EH (cell line): ENCODE measurements around the gene MICAL2.
A peak's percentile ranks its signal among the peaks of the same experiment; 100 is the strongest.
"Not testable (repeated sequence)": the region's sequence is repeated elsewhere in the genome, so short reads cannot be mapped to it uniquely, and the experiment has no call there.

Experiments
- DNase-seq: peaks from one replicate; pipeline ENCODE4 v3.0.0-alpha.2; 2015; ENCODE audit warnings: low read depth

MICAL2 gene

DNA sequence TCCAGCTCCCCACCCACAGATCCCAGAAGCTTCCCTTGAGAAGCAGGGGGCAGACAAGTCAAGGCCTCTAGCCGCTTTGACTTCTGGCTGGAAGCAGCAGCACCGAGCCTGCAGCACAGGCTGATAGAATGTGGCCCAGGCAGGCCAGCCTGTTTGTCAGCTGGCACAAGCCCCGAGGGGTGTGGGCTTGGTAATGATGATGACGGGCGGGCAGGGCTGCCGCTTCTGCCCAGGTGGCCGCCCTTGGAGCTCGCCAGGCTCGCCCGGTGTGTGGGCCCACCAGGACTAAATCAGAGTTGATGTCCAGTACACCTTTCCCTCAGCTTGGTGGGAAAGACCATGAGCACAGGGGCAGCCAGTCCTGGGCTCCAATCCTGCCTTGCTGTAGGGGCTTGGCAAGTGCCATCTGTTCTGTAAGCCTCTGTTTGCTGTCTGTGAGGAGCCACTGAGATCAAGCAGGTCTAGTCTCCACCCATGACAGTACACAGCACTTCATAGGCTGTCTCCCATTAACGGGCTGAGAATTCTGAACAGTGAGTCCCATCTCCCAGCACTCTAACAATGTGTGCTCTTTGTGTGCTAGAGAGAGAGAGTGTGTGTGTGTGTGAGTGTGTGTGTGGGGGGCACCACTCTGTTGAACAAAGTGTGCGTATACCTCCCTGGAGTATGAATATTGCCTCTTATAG is 26.8 kb downstream of the MICAL2 start:
- DNase-seq, result no peak

DNA sequence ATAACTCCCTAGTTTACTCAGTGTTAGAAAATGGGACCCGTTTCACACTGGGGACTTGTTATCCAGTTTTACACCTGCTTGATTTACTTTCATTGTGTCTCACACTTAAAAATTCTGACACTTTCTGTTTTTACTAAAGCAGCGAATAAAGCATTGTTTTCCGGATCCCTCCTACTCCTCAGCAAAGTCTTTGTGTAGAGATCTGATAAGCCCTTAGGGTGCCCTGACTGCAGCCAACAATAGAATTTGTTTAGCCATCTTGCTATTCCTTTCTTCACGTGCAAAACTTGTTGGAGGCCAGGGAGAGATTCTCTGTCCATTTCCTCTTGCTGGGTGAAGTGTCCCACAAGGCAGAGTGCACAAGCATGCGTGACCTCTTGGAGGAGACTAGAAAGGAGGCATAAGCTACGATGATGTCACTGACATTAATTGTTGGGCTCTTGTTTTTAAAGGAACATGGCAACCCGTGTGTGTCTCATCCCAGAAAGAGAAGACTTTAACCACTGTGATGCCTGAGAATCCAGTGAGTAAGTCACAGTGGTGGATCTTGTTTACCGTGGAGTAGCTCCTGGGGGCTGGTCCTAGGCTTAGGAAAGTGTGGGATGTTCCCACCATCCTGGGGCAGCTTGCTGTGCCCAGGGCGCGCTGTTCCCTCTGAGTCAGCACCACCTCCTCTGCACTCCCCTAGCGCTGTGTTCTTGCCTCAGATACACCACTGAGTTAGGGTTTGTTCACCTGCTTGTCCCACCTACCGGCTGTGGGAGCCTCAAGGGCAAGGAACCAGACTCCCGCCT is 27.7 kb downstream of the MICAL2 start:
- peak; percentile 98 for DNase-seq

DNA sequence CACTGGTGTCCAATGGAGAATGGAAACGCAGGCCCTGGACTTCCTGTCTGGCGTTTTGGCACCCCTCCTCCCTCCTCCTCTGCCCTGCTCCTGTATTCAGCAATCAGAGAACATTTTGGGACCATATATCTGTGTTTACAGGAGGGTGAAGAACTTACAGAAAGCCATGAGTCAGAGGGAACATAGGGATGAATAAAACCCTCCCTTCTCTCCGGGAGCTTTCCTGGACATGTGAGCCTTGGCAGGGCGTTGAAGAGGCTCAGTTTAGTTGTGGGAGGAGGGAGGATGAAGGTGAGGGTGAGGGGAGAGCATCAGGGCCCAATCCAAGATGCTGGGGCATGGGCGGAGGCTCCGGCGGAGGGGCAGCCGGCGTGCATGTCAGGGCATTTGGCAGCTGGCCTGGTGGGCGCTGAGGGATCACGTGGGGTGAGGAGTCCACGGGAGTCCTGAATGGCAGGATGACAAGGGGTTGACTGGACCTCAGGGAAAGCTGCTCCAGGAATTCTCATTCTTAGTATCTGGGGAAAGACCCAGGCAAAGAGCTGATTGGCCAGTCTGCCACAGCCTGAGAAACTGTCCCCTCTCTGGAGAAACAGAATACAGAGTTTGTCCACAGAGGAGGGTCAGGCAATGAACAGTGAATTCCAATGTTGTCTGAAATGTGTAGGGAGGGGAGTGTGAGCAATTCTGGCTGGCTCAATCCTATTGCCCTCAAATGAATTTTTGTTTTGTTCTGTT is 28.9 kb downstream of the MICAL2 start:
- peak; percentile 81 for DNase-seq

DNA sequence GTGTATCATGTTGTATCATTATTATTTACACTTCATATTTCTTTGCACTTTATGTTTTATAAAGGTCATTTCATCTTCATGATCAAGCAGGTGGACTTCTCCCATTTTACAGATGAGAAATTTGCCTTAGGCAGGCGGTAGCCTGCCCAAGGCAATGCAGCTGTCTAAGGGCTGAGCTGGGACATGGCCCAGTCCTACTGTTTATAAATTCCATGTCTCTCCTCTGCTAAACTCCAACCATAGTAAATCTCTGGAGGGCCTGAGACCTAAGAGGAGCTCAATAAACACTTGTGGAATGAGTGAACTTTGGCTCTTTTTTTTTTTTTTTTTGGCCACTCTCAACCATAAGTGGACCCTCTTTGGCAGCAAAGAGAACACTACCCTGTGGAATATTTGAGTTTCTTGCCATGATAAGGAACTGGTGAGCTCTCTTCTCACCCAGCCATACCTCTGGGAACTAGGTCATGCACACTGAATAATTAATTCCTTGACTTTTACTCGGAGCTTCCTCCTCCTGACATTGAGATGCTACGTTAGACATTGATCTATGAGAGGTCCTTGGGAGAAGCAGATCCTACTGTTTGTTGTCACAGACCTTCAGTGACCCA is 29.9 kb downstream of the MICAL2 start:
- peak; percentile 59 for DNase-seq

DNA sequence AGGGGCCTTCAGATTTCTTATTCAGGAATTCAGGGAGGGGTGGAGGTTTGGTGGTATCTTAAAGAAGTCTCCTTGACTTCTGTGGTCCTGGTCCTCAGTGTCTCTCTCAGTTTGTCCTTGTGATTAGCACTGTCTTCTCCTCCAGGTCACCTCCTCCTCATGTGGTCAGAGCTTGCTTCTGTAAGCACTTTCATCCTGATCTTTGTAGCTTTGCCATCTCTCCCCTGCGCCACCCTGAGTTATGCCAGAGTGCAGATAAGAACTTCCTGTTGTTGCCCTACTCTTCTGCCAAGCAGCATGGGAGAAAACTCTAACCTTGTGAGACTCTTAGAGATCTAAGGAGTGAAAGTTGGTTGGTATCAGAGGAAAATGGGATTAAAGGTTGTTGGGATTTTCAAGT is 30.9 kb downstream of the MICAL2 start:
- DNase-seq, result no peak

DNA sequence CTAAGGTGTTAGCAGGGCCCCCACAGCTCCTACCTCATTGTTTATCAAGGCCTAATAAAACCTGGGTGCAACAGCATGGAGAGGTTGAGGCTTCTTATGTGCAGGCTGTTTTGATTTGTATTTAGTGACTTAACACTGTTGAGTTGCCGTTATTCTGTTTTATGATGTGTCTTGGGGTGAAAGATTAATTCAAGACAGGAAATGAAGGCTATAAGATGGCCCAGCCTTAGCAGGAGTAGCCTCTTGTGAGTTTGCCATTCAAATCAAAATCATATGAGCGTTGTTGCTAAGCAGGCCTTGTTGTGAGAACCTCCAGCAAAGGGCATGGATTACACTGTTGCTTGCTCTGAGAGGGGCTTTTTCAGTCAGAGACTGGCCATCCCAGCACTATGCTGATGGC is 31.8 kb downstream of the MICAL2 start:
- no peak for DNase-seq

DNA sequence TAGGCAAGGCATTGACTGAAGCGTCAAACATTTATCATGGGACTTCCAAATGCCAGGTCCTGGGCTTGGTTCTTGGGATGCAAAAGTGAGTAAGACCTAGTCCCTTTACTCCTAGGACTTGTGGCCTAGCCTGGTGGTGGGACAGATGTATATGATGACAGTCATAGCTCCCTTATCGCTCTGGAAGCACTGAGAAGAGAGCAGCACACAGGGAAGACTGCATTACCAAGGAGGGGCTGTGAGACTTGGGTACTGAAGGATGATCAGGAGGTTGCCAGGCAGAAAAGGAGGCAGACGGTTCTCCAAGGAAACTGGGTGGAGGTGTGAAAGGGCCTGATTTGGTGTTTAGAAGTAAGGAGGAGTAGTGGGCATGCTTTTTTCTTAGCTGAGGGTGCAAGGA is 32.5 kb downstream of the MICAL2 start:
- DNase-seq, result no peak

DNA sequence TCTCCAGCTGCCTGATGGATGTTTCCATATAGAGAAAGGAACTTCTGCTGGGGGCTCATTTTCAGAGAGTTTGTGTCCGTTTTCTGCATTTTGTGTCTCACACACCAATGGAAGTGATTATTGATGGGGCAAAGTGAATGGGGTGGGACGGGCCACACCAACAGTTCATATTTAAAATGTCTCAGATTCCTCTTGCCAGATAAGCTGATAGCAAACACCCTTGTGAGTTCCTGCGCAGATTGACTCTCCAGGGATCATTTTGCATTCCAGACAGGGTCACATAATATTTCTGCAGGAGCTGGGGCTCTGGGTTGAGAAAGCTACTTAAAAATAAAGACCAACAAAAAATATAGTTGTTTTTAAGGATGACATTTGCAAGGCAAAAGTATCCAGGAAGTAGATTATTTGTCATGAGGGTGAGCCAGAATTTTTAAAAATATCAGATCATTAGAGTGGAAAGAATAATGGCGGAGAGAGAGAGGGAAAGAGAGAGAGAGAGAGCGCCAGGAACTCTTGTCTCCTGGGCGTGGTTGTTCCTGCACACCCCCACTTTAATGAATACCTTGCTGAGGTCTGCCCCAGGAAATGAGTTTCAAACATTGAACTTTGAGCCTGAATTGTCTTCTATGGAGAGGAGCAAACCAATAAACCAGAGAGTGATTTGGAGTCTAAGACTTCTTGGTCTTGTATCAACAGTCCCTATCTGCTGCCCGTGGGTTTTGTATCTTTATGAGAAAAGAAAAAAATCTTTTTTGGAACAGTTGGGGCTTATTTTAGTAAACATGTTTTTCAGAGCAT is 33.3 kb downstream of the MICAL2 start:
- DNase-seq, result no peak

DNA sequence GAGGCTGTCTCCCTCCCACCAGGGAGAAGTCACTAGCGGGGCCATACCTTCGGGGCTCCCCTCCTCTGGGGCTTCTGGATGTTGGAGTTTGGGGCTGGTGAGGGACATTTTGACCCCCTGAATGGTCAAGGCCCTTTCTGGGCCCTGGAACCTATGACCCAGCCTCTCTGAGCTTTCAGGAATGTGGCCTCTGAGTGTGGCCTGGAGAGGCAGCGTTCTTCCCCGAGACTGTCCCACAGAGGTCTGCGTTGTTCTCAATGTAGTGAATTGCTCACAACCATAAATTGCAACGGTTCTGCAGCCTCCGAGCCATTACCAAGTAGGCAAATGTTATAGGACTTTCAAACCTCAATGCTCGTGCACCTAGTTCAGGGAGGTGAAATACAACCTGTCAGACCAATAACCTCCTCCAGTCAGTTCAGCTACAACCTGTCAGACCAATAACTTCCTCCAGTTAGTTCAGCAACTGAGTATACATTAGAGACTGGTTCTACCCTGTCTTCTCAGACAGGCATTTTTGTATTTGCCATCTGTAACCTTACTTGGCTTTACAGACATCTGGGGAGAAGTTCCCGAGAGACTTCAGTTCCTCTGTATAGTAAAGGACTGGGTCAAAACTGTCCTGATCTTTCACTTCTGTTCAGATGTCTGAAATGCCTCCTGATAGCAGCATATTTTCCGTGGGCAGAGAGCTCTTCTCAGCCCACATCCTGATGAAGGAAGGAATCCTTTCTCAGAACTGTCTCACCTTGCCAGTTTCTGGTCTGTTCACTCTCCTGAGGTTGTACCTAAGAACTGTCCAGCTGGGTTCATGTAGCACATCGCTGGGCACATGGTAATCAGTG is 34.2 kb downstream of the MICAL2 start:
- no peak for DNase-seq

DNA sequence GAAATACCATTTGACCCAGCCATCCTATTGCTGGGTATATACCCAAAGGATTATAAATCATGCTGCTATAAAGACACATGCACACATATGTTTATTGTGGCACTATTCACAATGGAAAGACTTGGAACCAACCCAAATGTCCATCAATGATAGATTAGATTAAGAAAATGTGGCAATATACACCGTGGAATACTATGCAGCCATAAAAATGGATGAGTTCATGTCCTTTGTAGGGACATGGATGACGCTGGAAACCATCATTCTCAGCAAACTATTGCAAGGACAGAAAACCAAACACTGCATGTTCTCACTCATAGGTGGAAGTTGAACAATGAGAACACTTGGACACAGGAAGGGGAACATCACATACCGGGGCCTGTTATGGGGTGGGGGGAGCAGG is 36.3 kb downstream of the MICAL2 start:
- not testable (repeated sequence) for DNase-seq

DNA sequence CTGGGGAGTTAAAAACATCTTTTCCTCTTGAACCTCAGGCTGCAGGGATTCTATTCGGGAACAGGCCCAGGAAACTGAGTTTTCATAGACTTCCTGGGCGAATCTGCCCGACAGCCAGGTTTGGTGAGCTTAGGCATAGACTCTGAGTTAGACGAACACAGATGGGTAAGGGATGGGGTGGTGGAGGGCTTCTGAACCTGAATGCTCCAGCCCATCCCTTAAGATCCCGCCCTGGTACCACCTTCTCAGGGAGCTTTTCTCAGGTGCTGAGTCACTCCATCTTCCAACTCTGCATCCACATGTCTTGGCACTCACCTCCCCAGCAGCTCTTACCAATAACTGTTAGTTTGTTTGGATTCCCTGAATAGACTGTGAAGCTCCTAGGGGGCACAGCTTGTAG is 37.4 kb downstream of the MICAL2 start:
- no peak for DNase-seq

DNA sequence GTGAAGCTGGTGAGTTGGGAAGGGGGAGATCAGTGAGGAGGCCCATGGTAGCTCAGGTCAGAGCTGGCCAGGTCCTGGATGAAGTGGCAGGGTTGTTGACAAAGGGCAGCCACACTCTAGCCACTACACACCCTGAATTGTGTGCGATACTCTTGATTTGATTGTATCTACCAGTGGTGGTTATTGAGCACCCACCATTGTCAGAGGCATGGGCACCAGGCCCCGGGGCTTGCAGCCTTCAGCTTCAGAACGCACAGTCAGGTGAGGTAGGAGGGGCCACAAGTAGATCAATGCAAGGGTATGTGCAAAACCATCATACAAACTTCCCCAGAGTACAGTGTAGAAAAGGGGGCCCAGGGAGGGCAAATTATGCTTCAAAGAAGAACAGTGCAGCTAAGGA is 38.1 kb downstream of the MICAL2 start:
- no peak for DNase-seq

DNA sequence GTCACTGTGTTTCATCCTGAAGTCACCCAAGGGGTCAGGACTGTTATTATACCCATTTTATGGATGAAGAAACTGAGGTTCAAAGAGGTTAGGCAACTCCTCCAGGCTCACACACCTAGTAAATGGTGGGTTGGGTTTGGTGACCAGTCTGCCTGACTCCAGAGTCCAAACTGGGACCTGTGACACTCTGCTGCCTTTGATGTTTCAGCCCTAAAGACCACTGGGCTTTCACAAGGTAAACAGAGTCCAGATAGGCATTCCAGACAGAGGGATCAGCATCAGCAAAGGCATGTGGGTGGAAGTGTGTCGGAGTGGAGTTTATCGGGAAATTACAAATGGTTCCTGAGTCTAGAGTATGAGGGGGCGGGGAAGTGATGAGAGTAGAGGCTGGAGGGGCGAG is 38.5 kb downstream of the MICAL2 start:
- DNase-seq, result no peak

DNA sequence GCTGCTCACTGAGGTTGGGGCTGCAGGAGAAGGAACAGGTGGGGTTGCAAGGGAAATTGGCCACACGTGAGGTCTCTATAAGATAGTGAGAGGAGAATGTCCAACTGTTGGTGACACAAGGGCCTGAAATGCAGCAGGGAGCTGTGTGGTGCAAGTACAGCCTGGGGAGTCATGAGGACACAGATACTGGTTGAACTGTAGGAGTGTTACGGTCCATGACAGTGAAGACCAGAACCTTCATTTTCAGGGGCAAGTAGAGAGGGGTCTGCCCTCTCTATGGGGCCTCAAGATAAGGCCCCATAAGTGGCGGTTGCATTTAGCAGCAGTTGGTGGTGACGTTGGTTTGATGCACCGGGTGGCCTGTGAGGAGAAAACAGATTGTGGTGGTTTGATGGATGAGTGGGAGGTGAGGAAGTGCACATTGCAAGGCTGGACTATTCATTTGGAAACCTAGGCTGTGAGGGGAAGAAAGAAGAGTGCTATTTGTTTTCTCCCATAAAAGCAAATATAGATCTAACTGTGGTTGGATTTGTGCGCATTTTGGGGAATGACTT is 39.4 kb downstream of the MICAL2 start:
- no peak for DNase-seq

DNA sequence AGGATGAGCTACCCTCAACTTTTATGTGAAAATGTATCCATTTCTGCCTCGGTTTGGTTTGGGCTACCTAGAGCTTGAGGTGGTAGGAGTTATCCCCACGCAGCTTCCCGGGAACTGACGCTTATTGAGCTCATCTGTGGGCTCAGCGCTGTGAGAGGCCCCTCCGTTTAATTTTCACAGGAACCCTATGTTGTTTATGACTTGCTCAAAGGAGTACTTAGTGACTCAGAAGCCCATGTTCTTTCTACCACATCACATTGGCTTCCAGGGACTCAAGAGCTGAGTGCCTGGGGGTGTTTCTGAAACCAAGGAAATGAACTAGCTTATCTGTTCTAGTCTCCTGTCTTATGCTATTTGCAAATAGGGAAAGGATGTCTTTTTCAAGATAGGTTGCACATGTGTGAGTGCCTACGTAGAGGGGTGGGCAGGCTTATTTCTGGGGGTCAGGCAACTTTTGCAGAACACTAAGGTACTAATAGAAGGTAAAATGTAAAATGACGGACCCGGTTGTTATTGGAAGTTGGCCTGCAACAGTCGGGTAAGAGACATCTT is 40.5 kb downstream of the MICAL2 start:
- peak; percentile 93 for DNase-seq

DNA sequence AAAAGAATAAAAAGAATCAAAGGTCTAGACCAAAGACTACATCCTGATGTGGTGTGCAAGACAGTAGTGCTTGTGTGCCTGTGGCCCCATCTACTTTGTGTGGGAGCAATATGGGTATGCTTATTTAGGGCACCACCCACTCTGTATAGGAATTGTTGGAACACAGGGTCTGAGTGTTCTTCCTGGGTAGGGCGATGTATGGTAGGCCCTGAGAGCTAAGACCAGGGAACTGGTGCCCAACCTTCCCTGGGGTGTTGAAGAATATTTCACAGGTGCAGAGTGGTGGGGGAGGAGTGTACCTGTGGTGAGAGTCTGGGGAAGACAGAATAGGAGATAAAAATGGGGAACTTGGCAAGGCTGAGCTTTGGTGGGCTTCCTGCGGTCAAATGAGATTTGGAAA is 41.9 kb downstream of the MICAL2 start:
- no peak for DNase-seq

DNA sequence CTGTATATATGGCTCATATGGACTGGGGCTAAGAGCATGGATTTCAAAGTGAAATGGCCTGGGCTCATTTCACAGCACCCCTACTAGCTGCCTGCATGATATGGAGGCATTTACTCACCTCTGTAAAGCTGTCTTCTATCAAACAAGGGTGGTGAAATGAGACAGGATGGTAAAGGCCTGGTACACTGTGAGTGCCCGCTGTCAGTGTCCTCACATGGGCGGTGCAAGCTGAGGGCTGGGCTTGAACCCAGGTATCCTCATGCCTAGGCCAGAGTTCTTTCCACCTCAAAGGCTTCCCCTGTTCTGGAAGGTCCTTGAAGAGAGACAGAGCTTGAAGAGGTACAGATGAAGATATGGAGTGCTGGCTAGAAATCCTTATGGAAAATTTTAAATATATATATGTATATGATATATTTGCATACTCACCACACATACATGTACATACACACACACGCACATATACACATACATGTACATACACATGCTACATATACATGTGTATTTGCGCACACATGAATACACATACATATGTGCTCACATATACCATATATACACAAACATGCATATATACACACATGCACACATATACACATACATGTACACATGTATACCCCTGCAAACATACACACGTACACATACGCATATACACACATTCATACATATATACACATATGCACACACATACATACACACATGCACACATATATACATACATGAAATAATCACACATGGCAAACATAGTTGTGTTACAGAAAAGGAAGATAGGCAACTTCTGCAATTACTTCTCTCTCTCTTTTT is 44.7 kb downstream of the MICAL2 start:
- no peak for DNase-seq

DNA sequence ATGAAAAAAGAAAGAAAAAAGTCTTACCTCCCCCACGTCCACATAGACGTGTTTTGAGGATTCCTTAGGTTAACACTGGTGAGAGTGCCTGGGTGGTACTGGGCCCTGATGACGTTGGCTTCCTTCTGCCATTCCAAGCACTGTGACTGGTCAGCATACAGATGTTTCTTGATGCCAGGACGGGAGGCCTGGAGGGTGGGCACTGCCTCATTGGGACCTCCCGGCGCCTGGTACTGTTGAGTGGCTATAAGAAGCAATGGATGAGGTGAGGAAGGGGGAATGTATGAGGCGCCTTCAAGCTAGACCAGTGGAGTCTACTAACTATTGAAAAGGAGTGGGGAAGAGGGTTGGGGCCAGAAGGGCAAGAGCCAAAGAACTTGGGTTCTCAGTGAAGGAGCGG is 45.3 kb downstream of the MICAL2 start:
- DNase-seq, result no peak
